ENCODE results near the gene OSBPL10.
"Not testable (repeated sequence)": the region's sequence is repeated elsewhere in the genome, so short reads cannot be mapped to it uniquely, and the experiment has no call there.

OSBPL10 gene

GRCh38 chr3:31690771-31691170 is 290.3 kb downstream of the OSBPL10 start:
- DNase-seq, result no peak

GRCh38 chr3:31689523-31689922 is 291.5 kb downstream of the OSBPL10 start:
- not testable (repeated sequence) for DNase-seq

GRCh38 chr3:31688984-31689383 is 292.1 kb downstream of the OSBPL10 start:
- no peak for DNase-seq

- DNase-seq, result no peak
Observed at GRCh38 chr3:31687020-31687802, 293.9 kb downstream of the OSBPL10 start.

- DNase-seq, result no peak
Observed at GRCh38 chr3:31680072-31680870, 300.8 kb downstream of the OSBPL10 start.

GRCh38 chr3:31676556-31676955 is 304.5 kb downstream of the OSBPL10 start:
- DNase-seq, result no peak

- DNase-seq, result no peak
Observed at GRCh38 chr3:31673950-31674349, 307.1 kb downstream of the OSBPL10 start.

- DNase-seq, result no peak
Observed at GRCh38 chr3:31671976-31672375, 309.1 kb downstream of the OSBPL10 start.

- DNase-seq, result no peak
Observed at GRCh38 chr3:31671451-31671850, 309.6 kb downstream of the OSBPL10 start.

- DNase-seq, result no peak
Observed at GRCh38 chr3:31670722-31671121, 310.3 kb downstream of the OSBPL10 start.

GRCh38 chr3:31670136-31670535 is 310.9 kb downstream of the OSBPL10 start:
- DNase-seq, result no peak

- DNase-seq, result no peak
Observed at GRCh38 chr3:31668242-31668641, 312.8 kb downstream of the OSBPL10 start.

- DNase-seq, result no peak
Observed at GRCh38 chr3:31667582-31667981, 313.5 kb downstream of the OSBPL10 start.

- DNase-seq, result no peak
Observed at GRCh38 chr3:31664031-31664430, 317.0 kb downstream of the OSBPL10 start.

GRCh38 chr3:31661993-31662670 is 318.9 kb downstream of the OSBPL10 start:
- no peak for DNase-seq

- no peak for DNase-seq
Observed at GRCh38 chr3:31661286-31661685, 319.8 kb downstream of the OSBPL10 start.

- DNase-seq, result no peak
Observed at GRCh38 chr3:31659246-31659645, 321.8 kb downstream of the OSBPL10 start.

- DNase-seq, result no peak
Observed at GRCh38 chr3:31654998-31655397, 326.1 kb downstream of the OSBPL10 start.

- no peak for DNase-seq
Observed at GRCh38 chr3:31653464-31653863, 327.6 kb downstream of the OSBPL10 start.

- no peak for DNase-seq
Observed at GRCh38 chr3:31652296-31652695, 328.8 kb downstream of the OSBPL10 start.

GRCh38 chr3:31648286-31648968 is 332.6 kb downstream of the OSBPL10 start:
- no peak for DNase-seq

GRCh38 chr3:31645256-31645655 is 335.8 kb downstream of the OSBPL10 start:
- DNase-seq, result no peak

GRCh38 chr3:31639828-31640227 is 341.2 kb downstream of the OSBPL10 start:
- DNase-seq, result no peak
